ENCODE measurements around the gene SCCPDH.
"Not testable (repeated sequence)": the region's sequence is repeated elsewhere in the genome, so short reads cannot be mapped to it uniquely, and the experiment has no call there.

Gene SCCPDH

GRCh38 chr1:246735735-246736134 lies 11.5 kb downstream of the SCCPDH start (continued):
- TF ChIP-seq TSHZ1 (tag by site-specific recombination; IDR thresholded peaks at IDR 0.05; ENCODE audit: borderline replicate concordance) = no peak

- POLR2A ChIA-PET = no interaction called here
- no peaks in the 10 kb centered on the region for H3K9me3 ChIP-seq (ENCODE audit: control insufficient read depth, insufficient read depth, low read depth, low read length)
- no peak overlapping the region for H3K27ac ChIP-seq (ENCODE audit: extremely low read depth, low read depth, low read length)
- H3K36me3 ChIP-seq (ENCODE audit: control insufficient read depth in 2 of 2, insufficient read depth in 1 of 2, low read length in 2 of 2) = peaks cover 0 to 50% of the 10 kb centered on the region in 2 experiments; a peak in 1 of 3 replicates
- no peaks in the 10 kb centered on the region for H3K4me1 ChIP-seq (ENCODE audit: control insufficient read depth, insufficient read depth, low read length)
- TF ChIP-seq ZNF560 (tag by site-specific recombination; IDR thresholded peaks at IDR 0.05; ENCODE audit: borderline replicate concordance) (no peak), ZNF621 (tag by site-specific recombination; IDR thresholded peaks at IDR 0.05) (no peak), ZNF335 (tag by site-specific recombination; conservative IDR thresholded peaks at IDR 0.05) (no peak), ZNF223 (tag by site-specific recombination; IDR thresholded peaks at IDR 0.05) (no peak), ZNF148 (tag by site-specific recombination; IDR thresholded peaks at IDR 0.05; ENCODE audit: borderline replicate concordance) (no peak), PBX3 (CRISPR knock-in tag; IDR thresholded peaks at IDR 0.05) (no peak), ZFHX2 (tag by site-specific recombination; conservative IDR thresholded peaks at IDR 0.05) (no peak), ZNF37A (tag by site-specific recombination; IDR thresholded peaks at IDR 0.05) (no peak), ZNF138 (tag by site-specific recombination; IDR thresholded peaks at IDR 0.05; ENCODE audit: borderline replicate concordance) (no peak), ZNF184 (tag by site-specific recombination; IDR thresholded peaks at IDR 0.05) (no peak)
- no peak overlapping the region for H3K4me3 ChIP-seq (ENCODE audit: low read depth, low read length)
- CTCF ChIA-PET = interaction anchor here (0.6 kb wide), 1 partner anchor 683 kb away, joined by 3 read pairs; no protein-coding TSS in a partner anchor
Observed at GRCh38 chr1:246742396-246742795, 18.2 kb downstream of the SCCPDH start.

GRCh38 chr1:246746155-246746554 lies 21.9 kb downstream of the SCCPDH start:
- H3K4me3 ChIP-seq (ENCODE audit: low read depth, low read length); H3K4me1 ChIP-seq (ENCODE audit: control insufficient read depth, insufficient read depth, low read length); H3K27ac ChIP-seq (ENCODE audit: extremely low read depth, low read depth, low read length); CTCF ChIA-PET; H3K9me3 ChIP-seq (ENCODE audit: control insufficient read depth, insufficient read depth, low read depth, low read length); POLR2A ChIA-PET: not testable (repeated sequence)
- H3K36me3 ChIP-seq (ENCODE audit: control insufficient read depth in 2 of 2, insufficient read depth in 1 of 2, low read length in 2 of 2) = peaks cover 0 to 28% of the 10 kb centered on the region in 2 experiments; a peak in 1 of 3 replicates

GRCh38 chr1:246748006-246748405 lies 23.8 kb downstream of the SCCPDH start:
- Histone ChIP-seq H3K4me3 (ENCODE audit: low read depth, low read length) (no peak overlapping the region), H3K9me3 (ENCODE audit: control insufficient read depth, insufficient read depth, low read depth, low read length) (no peaks in the 10 kb centered on the region), H3K4me1 (ENCODE audit: control insufficient read depth, insufficient read depth, low read length) (no peaks in the 10 kb centered on the region), H3K36me3 (ENCODE audit: control insufficient read depth in 2 of 2, insufficient read depth in 1 of 2, low read length in 2 of 2) (peaks cover 0 to 16% of the 10 kb centered on the region in 2 experiments; a peak in 1 of 3 replicates), H3K27ac (ENCODE audit: extremely low read depth, low read depth, low read length) (no peak overlapping the region)
- TF ChIP-seq ZNF174 (tag by site-specific recombination; IDR thresholded peaks at IDR 0.05) = no peak
- TF ChIP-seq ZNF473 (tag by site-specific recombination; IDR thresholded peaks at IDR 0.05) = no peak
- ChIA-PET POLR2A (no interaction called here), CTCF (no interaction called here)

All from HEK293 (cell line).